ENCODE data around the gene ASMTL. TPM values are rescaled to one million over a fixed set of nuclear protein-coding genes. Genes with fewer than 3 reads are reported as not detected.

Gene ASMTL
- total and polyA plus RNA-seq, 2 experiments from 2014 or later, result 53.7 to 61.2 TPM

GRCh38 chrX:1476682-1477081 is 24.0 kb upstream of the ASMTL start:
- H3K36me3 Mint-ChIP-seq (ENCODE audit: low read depth), result peaks cover 31% of the 10 kb centered on the region
- peaks cover 9% of the 10 kb centered on the region for H3K27me3 Mint-ChIP-seq (ENCODE audit: insufficient read depth, low read depth, poor library complexity)
- H3K27ac Mint-ChIP-seq, result no peak overlapping the region
- H3F3A ChIP-seq (replicated peaks; ENCODE audit: low read depth), result 0 out of 2 replicates have a peak, but pooled peaks cover 5% of the 10 kb centered on the region
- H3K27ac ChIP-seq (ENCODE audit: low read depth), result no peak overlapping the region
- H3K79me2 ChIP-seq (replicated peaks; ENCODE audit: insufficient read depth), result no peaks in the 10 kb centered on the region
- no peaks in the 10 kb centered on the region for H3K4me1 ChIP-seq (ENCODE audit: insufficient read depth)
- H2AFZ ChIP-seq, result no peak overlapping the region
- H3K4me3 Mint-ChIP-seq, result no peak overlapping the region
- ATAC-seq (no peak), DNase-seq (ENCODE audit: low spot score) (no peak)
- TF ChIP-seq POLR2AphosphoS5 (IDR thresholded peaks at IDR 0.05; ENCODE audit: low read depth) (no peak), ZNF462 (CRISPR knock-in tag; IDR thresholded peaks at IDR 0.05) (no peak), NANOG (IDR thresholded peaks at IDR 0.05; ENCODE audit: borderline replicate concordance) (no peak), ETS1 (IDR thresholded peaks at IDR 0.05) (no peak), CREB1 (CRISPR knock-in tag; IDR thresholded peaks at IDR 0.05; ENCODE audit: low read depth) (no peak), CTCF (conservative IDR thresholded peaks at IDR 0.05; ENCODE audit: low read depth in 2 of 2) (no peak), ZNF331 (CRISPR knock-in tag; IDR thresholded peaks at IDR 0.05; ENCODE audit: low read depth) (no peak), ZNF114 (CRISPR knock-in tag; IDR thresholded peaks at IDR 0.05) (no peak), JUNB (IDR thresholded peaks at IDR 0.05; ENCODE audit: unreplicated experiment) (no peak), EZH2 (IDR thresholded peaks at IDR 0.05; ENCODE audit: low read depth, unreplicated experiment) (no peak), REST (IDR thresholded peaks at IDR 0.05; ENCODE audit: unreplicated experiment) (no peak), STAT1 (IDR thresholded peaks at IDR 0.05; ENCODE audit: unreplicated experiment) (no peak), EZH2phosphoT487 (IDR thresholded peaks at IDR 0.05; ENCODE audit: unreplicated experiment) (no peak)
- H4K20me1 ChIP-seq (replicated peaks; ENCODE audit: insufficient read depth), result no peaks in the 10 kb centered on the region
- 0 out of 2 replicates have a peak, but pooled peaks cover 4% of the 10 kb centered on the region for H3K36me3 ChIP-seq (ENCODE audit: insufficient read depth)
- no peaks in the 10 kb centered on the region for H3K27me3 ChIP-seq (ENCODE audit: insufficient read depth)
- peaks cover 2% of the 10 kb centered on the region; the same call in 2 of the 3 replicates for H3K4me1 Mint-ChIP-seq
- peaks cover 87% of the 10 kb centered on the region for H3K9me3 Mint-ChIP-seq
- no peak overlapping the region for H3K4me3 ChIP-seq
- no peaks in the 10 kb centered on the region for H3K9me2 ChIP-seq (ENCODE audit: insufficient read depth)
- H3K4me2 ChIP-seq, result no peak overlapping the region

Measured in GM23338 (cell line).